Astrocyte (in vitro differentiated cells and primary cell): Measurements from ENCODE around the gene KCTD10. TPM values are rescaled to one million over a fixed set of nuclear protein-coding genes. Genes with fewer than 3 reads are reported as not detected.

Source experiments
- DNase-seq: peaks from one replicate; pipeline ENCODE4 v3.0.0-alpha.2; 2010; ENCODE audit warnings: low read depth
- FAIRE-seq: peaks from 2 replicates; lab custom pipeline; 2011; peaks lifted over from hg19 to GRCh38; lab: Jason Lieb, UNC
- H2AFZ ChIP-seq: 2 replicates; pipeline ENCODE4 v1.6.0; 2012; ENCODE audit warnings: low read depth, low read length, inconsistent platforms
- H3K27ac ChIP-seq: 2 replicates; pipeline ENCODE4 v1.5.1; 2011; ENCODE audit warnings: low read depth, low read length, inconsistent platforms
- H3K27me3 ChIP-seq: 2 replicates; pipeline ENCODE4 v1.6.0; 2011; ENCODE audit warnings: low read length, inconsistent platforms; ENCODE audit not compliant: insufficient read depth
- H3K36me3 ChIP-seq: 2 replicates; pipeline ENCODE4 v1.5.1; 2011; ENCODE audit warnings: low read length, inconsistent platforms; ENCODE audit not compliant: insufficient read depth
- H3K4me1 ChIP-seq: 2 replicates; pipeline ENCODE4 v1.5.1; 2011; ENCODE audit warnings: low read length, inconsistent platforms; ENCODE audit not compliant: insufficient read depth
- H3K4me2 ChIP-seq: 2 replicates; pipeline ENCODE4 v1.6.0; 2012; ENCODE audit warnings: low read length, inconsistent platforms
- H3K4me3 ChIP-seq: 2 replicates; pipeline ENCODE4 v1.5.1; 2011; ENCODE audit warnings: low read depth, mild to moderate bottlenecking, low read length, inconsistent platforms; ENCODE audit not compliant: insufficient read depth
- H3K79me2 ChIP-seq: 2 replicates; pipeline ENCODE4 v1.6.0; 2012; ENCODE audit warnings: mild to moderate bottlenecking, low read length, inconsistent platforms; ENCODE audit not compliant: insufficient read depth
- H3K9ac ChIP-seq: 2 replicates; pipeline ENCODE4 v1.6.0; 2012; ENCODE audit warnings: mild to moderate bottlenecking, low read length, inconsistent platforms
- H3K9me3 ChIP-seq: 2 replicates; pipeline ENCODE4 v1.5.1; 2012; ENCODE audit warnings: low read depth, mild to moderate bottlenecking, low read length, inconsistent platforms; ENCODE audit not compliant: insufficient read depth
- H4K20me1 ChIP-seq: 2 replicates; pipeline ENCODE4 v1.6.0; 2012; ENCODE audit warnings: low read length, inconsistent platforms; ENCODE audit not compliant: insufficient read depth
- H3K27ac Mint-ChIP-seq: one replicate; pipeline ENCODE4 v1.8.0; 2021; ENCODE audit warnings: mild to moderate bottlenecking, mixed read lengths; ENCODE audit not compliant: unreplicated experiment
- H3K27me3 Mint-ChIP-seq: one replicate; pipeline ENCODE4 v1.8.0; 2021; ENCODE audit warnings: low read depth, mixed read lengths; ENCODE audit not compliant: unreplicated experiment
- H3K36me3 Mint-ChIP-seq: one replicate; pipeline ENCODE4 v1.8.0; 2021; ENCODE audit warnings: low read depth, mixed read lengths; ENCODE audit not compliant: unreplicated experiment
- H3K4me1 Mint-ChIP-seq: one replicate; pipeline ENCODE4 v1.8.0; 2021; ENCODE audit warnings: low read depth, mixed read lengths; ENCODE audit not compliant: unreplicated experiment
- H3K4me3 Mint-ChIP-seq: one replicate; pipeline ENCODE4 v1.8.0; 2021; ENCODE audit warnings: mild to moderate bottlenecking, moderate library complexity, mixed read lengths; ENCODE audit not compliant: unreplicated experiment
- H3K9me3 Mint-ChIP-seq: one replicate; pipeline ENCODE4 v1.8.0; 2021; ENCODE audit warnings: mild to moderate bottlenecking, mixed read lengths; ENCODE audit not compliant: unreplicated experiment
- CTCF ChIP-seq: IDR thresholded peaks from 2 replicates; pipeline ENCODE4 v1.5.1; 2011; ENCODE audit warnings: low read depth, mild to moderate bottlenecking, inconsistent platforms, low read length, moderate library complexity; ENCODE audit not compliant: insufficient read depth
- EZH2 ChIP-seq: IDR thresholded peaks from 2 replicates; pipeline ENCODE4 v1.6.1; 2012; ENCODE audit warnings: mild to moderate bottlenecking, low read length, inconsistent platforms; ENCODE audit not compliant: insufficient read depth
- total RNA-seq: library from RNA; stranded (reverse); gene quantifications from 2 replicates; pipeline ENCODE4 v1.2.1, GENCODE V29; 2021

KCTD10 gene
- total RNA-seq, 1 donor from 2014 or later, result 118 TPM

GRCh38 chr12:109455706-109456105, 21.4 kb downstream of the KCTD10 start:
- Histone ChIP-seq H3K27ac (no peak overlapping the region), H3K36me3 (peaks cover 61% of the 10 kb centered on the region), H4K20me1 (peaks cover 40% of the 10 kb centered on the region), H3K79me2 (peaks cover 91% of the 10 kb centered on the region), H2AFZ (no peak overlapping the region), H3K4me2 (peak overlapping the region; percentile 31), H3K27me3 (no peaks in the 10 kb centered on the region), H3K4me1 (peaks cover 39% of the 10 kb centered on the region), H3K4me3 (no peak overlapping the region), H3K9ac (no peak overlapping the region), H3K9me3 (no peaks in the 10 kb centered on the region)
- no peaks in the 10 kb centered on the region for H3K27me3 Mint-ChIP-seq
- no peak overlapping the region for H3K4me3 Mint-ChIP-seq
- no peak for FAIRE-seq
- H3K27ac Mint-ChIP-seq, result peak overlapping the region; percentile 50
- H3K36me3 Mint-ChIP-seq, result peaks cover 39% of the 10 kb centered on the region
- H3K4me1 Mint-ChIP-seq, result peaks cover 55% of the 10 kb centered on the region
- H3K9me3 Mint-ChIP-seq, result no peaks in the 10 kb centered on the region
- no peak for TF ChIP-seq CTCF
- TF ChIP-seq EZH2, result no peak
- DNase-seq, result no peak

- no peak overlapping the region for H3K27ac ChIP-seq
- DNase-seq (no peak), FAIRE-seq (no peak)
- H3K79me2 ChIP-seq, result peaks cover 91% of the 10 kb centered on the region
- H2AFZ ChIP-seq, result no peak overlapping the region
- Mint-ChIP-seq H3K4me3 (no peak overlapping the region), H3K36me3 (peaks cover 38% of the 10 kb centered on the region), H3K27ac (no peak overlapping the region), H3K4me1 (peaks cover 33% of the 10 kb centered on the region), H3K9me3 (no peaks in the 10 kb centered on the region), H3K27me3 (no peaks in the 10 kb centered on the region)
- peaks cover 16% of the 10 kb centered on the region for H3K4me1 ChIP-seq
- no peak overlapping the region for H3K4me3 ChIP-seq
- H4K20me1 ChIP-seq, result peaks cover 69% of the 10 kb centered on the region
- no peak overlapping the region for H3K9ac ChIP-seq
- TF ChIP-seq CTCF (no peak), EZH2 (no peak)
- no peaks in the 10 kb centered on the region for H3K27me3 ChIP-seq
- H3K36me3 ChIP-seq, result peaks cover 62% of the 10 kb centered on the region
- no peak overlapping the region for H3K4me2 ChIP-seq
- no peaks in the 10 kb centered on the region for H3K9me3 ChIP-seq
Observed at GRCh38 chr12:109452489-109452888, 24.6 kb downstream of the KCTD10 start.

GRCh38 chr12:109451400-109451799, 25.7 kb downstream of the KCTD10 start:
- Mint-ChIP-seq H3K36me3 (peaks cover 34% of the 10 kb centered on the region), H3K27ac (no peak overlapping the region), H3K9me3 (no peaks in the 10 kb centered on the region), H3K4me1 (peaks cover 23% of the 10 kb centered on the region), H3K27me3 (no peaks in the 10 kb centered on the region), H3K4me3 (no peak overlapping the region)
- DNase-seq (no peak), FAIRE-seq (no peak)
- H3K27me3 ChIP-seq, result no peaks in the 10 kb centered on the region
- no peaks in the 10 kb centered on the region for H3K9me3 ChIP-seq
- peaks cover 76% of the 10 kb centered on the region for H4K20me1 ChIP-seq
- no peak for TF ChIP-seq CTCF
- no peak for TF ChIP-seq EZH2
- peaks cover 88% of the 10 kb centered on the region for H3K79me2 ChIP-seq
- H3K9ac ChIP-seq, result no peak overlapping the region
- peaks cover 60% of the 10 kb centered on the region for H3K36me3 ChIP-seq
- no peak overlapping the region for H3K4me3 ChIP-seq
- H3K4me1 ChIP-seq, result peaks cover 13% of the 10 kb centered on the region
- no peak overlapping the region for H2AFZ ChIP-seq
- H3K4me2 ChIP-seq, result no peak overlapping the region
- H3K27ac ChIP-seq, result no peak overlapping the region
